ENCODE measurements around the gene FLOT2.
"Not testable (repeated sequence)": the region's sequence is repeated elsewhere in the genome, so short reads cannot be mapped to it uniquely, and the experiment has no call there.

FLOT2 gene

GRCh38 chr17:28873839-28874238 lies 23.7 kb downstream of the FLOT2 start:
- no peak for DNase-seq (ENCODE audit: low read depth)

GRCh38 chr17:28871056-28871579 lies 26.4 kb downstream of the FLOT2 start:
- peak; percentile 17 for DNase-seq (ENCODE audit: low read depth)

GRCh38 chr17:28867276-28867675 lies 30.3 kb downstream of the FLOT2 start:
- no peak for DNase-seq (ENCODE audit: low read depth)

GRCh38 chr17:28865946-28866752 lies 31.4 kb downstream of the FLOT2 start:
- DNase-seq (ENCODE audit: low read depth) = no peak

GRCh38 chr17:28864991-28865849 lies 32.3 kb downstream of the FLOT2 start:
- DNase-seq (ENCODE audit: low read depth) = no peak

GRCh38 chr17:28863953-28864352 lies 33.6 kb downstream of the FLOT2 start:
- no peak for DNase-seq (ENCODE audit: low read depth)

GRCh38 chr17:28862561-28862960 lies 35.0 kb downstream of the FLOT2 start:
- no peak for DNase-seq (ENCODE audit: low read depth)

GRCh38 chr17:28861393-28862203 lies 35.9 kb downstream of the FLOT2 start:
- DNase-seq (ENCODE audit: low read depth) = no peak

GRCh38 chr17:28860363-28860808 lies 37.1 kb downstream of the FLOT2 start:
- no peak for DNase-seq (ENCODE audit: low read depth)

GRCh38 chr17:28858801-28859355 lies 38.7 kb downstream of the FLOT2 start:
- no peak for DNase-seq (ENCODE audit: low read depth)

GRCh38 chr17:28857905-28858800 lies 39.4 kb downstream of the FLOT2 start:
- no peak for DNase-seq (ENCODE audit: low read depth)

- DNase-seq (ENCODE audit: low read depth) = no peak
Measured at GRCh38 chr17:28856028-28856574, 41.4 kb downstream of the FLOT2 start.

- no peak for DNase-seq (ENCODE audit: low read depth)
Measured at GRCh38 chr17:28855336-28855679, 42.2 kb downstream of the FLOT2 start.

GRCh38 chr17:28854457-28855335 lies 42.8 kb downstream of the FLOT2 start, which contains the start of gene ERAL1:
Gene ERAL1, plus strand, starts transcription at chr17:28855016. Its CDS starts 19 bp downstream, at chr17:28855035.
- peak; percentile 70 for DNase-seq (ENCODE audit: low read depth)

GRCh38 chr17:28853295-28853694 lies 44.2 kb downstream of the FLOT2 start:
- no peak for DNase-seq (ENCODE audit: low read depth)

- DNase-seq (ENCODE audit: low read depth) = no peak
Measured at GRCh38 chr17:28849281-28849680, 48.3 kb downstream of the FLOT2 start.

GRCh38 chr17:28848667-28849066 lies 48.9 kb downstream of the FLOT2 start:
- DNase-seq (ENCODE audit: low read depth) = peak; percentile 41

- not testable (repeated sequence) for DNase-seq (ENCODE audit: low read depth)
Measured at GRCh38 chr17:28846699-28847098, 50.8 kb downstream of the FLOT2 start.

- DNase-seq (ENCODE audit: low read depth) = no peak
Measured at GRCh38 chr17:28846231-28846630, 51.3 kb downstream of the FLOT2 start.
